ENCODE measurements around the gene FAM110C. TPM values are rescaled to one million over a fixed set of nuclear protein-coding genes. Genes with fewer than 3 reads are reported as not detected.

FAM110C gene, protein sequence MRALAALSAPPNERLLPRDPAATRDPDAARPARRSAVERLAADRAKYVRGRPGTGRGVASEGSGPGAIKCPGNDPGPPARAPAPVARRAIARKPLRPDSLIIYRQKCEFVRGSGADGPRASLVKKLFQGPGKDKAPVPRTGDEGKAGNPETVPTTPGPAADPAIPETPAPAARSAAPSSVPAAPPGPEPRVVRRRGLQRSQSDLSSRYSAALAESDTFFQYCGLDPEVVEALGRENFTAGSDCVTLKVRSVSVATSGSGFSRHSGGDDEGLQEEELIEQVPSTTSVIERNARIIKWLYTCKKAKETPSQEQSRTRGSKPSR
- total RNA-seq (2022) (17.9 and 20.6 TPM in 2 replicates), Bru-seq, nascent RNA (percentile 92 among the genes with signal in this experiment), BruChase-seq, experiment 1, labeled RNA remaining after a 6-hour chase (percentile 86 among the genes with signal in this experiment), BruChase-seq, experiment 2, labeled RNA remaining after a 2-hour chase (percentile 96 among the genes with signal in this experiment)
- long read RNA-seq, transcript FAM110C-201 (2 exons, 3,760 nt) = major isoform, 8 of 13 reads
- long read RNA-seq, partial matches to known transcripts = 0 of 13 reads
- long read RNA-seq, other reads (novel, unspliced or antisense) = 5 of 13 reads

DNA sequence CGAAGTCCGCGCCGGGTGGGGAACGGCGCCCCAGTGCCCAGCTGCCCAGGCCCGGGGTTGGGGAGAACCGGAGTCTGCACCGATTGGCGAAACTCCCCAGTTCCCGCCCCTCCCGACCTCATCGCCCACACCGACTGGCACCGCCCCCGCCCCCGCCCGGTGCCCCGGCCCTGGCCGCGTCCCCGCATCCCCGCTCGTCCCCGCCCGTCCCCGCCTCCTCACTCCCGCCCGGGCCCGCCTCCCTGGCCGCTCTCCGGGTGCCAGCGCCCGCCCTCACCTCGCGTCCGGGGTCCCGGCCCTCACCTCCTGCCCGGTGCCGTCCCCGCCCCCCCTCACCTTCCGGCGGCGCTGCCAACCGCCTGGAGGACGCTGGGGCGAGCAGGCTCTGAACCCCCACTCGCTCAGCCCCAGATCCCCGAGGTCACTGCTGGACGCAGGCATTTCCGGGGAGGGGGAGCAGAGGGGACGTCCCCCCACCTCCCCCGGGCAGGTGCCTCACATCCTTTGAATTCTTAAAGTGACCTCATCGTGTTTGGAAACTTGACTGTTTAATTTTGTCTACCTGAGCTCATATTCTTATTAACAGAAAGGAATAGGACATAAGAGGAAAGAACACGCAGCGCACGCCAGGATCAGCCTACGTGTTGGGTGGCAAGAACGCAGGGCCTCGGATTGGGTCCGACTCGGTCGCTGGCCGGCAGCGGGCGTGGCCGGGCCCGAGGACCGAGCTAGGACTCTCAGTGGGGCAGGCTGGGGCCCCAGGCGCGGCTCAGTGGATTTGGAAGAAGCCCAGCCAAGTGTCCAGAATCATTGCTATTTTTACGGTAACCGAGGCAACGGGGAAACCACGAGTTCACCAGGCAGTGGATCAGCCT lies at the start of gene FAM110C:
TSS of gene FAM110C (minus strand) at position 35 of the 875 bp plus-strand sequence. CDS start 120 bp downstream, outside the sequence.
- Mint-ChIP-seq H3K27ac (ENCODE audit: unreplicated experiment) (peak within 1 kb of the TSS; percentile 95), H3K36me3 (ENCODE audit: insufficient read depth, unreplicated experiment) (peaks cover 55% of the 10 kb centered on the region), H3K27me3 (ENCODE audit: unreplicated experiment) (no peaks in the 10 kb centered on the region), H3K4me3 (ENCODE audit: low read depth, unreplicated experiment) (peak within 1 kb of the TSS; percentile 76), H3K4me1 (ENCODE audit: low read depth, unreplicated experiment) (peaks cover 43% of the 10 kb centered on the region), H3K9me3 (ENCODE audit: low read depth, unreplicated experiment) (no peaks in the 10 kb centered on the region)
- CTCF ChIA-PET = interaction anchor here (1.0 to 1.3 kb wide), 3 partner anchors 13 to 96 kb away, joined by 3 to 4 read pairs (median 4); no protein-coding TSS in a partner anchor
- no TSS peak for BruUV-seq (replicated peaks)
- intact Hi-C loops (cut with micrococcal nuclease; ENCODE audit: unreplicated experiment) = loop anchor here (1.0 kb wide), 1 partner anchor 24 kb away; no protein-coding TSS in a partner anchor
- peak; percentile 95 for DNase-seq
- TF ChIP-seq, protein P1, sequence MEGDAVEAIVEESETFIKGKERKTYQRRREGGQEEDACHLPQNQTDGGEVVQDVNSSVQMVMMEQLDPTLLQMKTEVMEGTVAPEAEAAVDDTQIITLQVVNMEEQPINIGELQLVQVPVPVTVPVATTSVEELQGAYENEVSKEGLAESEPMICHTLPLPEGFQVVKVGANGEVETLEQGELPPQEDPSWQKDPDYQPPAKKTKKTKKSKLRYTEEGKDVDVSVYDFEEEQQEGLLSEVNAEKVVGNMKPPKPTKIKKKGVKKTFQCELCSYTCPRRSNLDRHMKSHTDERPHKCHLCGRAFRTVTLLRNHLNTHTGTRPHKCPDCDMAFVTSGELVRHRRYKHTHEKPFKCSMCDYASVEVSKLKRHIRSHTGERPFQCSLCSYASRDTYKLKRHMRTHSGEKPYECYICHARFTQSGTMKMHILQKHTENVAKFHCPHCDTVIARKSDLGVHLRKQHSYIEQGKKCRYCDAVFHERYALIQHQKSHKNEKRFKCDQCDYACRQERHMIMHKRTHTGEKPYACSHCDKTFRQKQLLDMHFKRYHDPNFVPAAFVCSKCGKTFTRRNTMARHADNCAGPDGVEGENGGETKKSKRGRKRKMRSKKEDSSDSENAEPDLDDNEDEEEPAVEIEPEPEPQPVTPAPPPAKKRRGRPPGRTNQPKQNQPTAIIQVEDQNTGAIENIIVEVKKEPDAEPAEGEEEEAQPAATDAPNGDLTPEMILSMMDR (IDR thresholded peaks at IDR 0.05; ENCODE audit: unreplicated experiment) = no peak

DNA sequence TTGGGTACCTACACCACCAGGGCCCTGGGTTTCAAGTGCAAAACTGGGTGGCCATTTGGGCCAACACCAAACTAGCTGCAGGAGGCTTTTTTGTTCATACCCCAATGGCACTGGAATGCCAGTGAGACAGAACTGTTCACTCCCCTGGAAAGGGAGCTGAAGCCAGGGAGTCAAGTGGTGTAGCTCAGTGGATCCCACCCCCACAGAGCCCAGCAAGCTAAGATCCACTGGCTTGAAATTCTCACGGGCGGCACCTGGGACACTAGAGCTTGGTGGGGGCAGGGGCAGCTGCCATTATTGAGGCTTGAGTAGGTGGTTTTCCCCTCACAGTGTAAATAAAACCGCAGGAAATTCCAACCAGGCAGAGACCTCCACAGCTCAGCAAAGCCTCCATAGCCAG lies 46.0 kb upstream of the FAM110C start:
- H3K27me3 Mint-ChIP-seq (ENCODE audit: unreplicated experiment) = no peaks in the 10 kb centered on the region
- no TSS peak for BruUV-seq (replicated peaks)
- peaks cover 7% of the 10 kb centered on the region for H3K9me3 Mint-ChIP-seq (ENCODE audit: low read depth, unreplicated experiment)
- H3K27ac Mint-ChIP-seq (ENCODE audit: unreplicated experiment) = no peak overlapping the region
- TF ChIP-seq, protein P1 (IDR thresholded peaks at IDR 0.05; ENCODE audit: unreplicated experiment) = no peak
- intact Hi-C loops (cut with micrococcal nuclease; ENCODE audit: unreplicated experiment) = no loop called here
- H3K4me1 Mint-ChIP-seq (ENCODE audit: low read depth, unreplicated experiment) = no peaks in the 10 kb centered on the region
- CTCF ChIA-PET = no interaction called here
- DNase-seq = no peak
- H3K4me3 Mint-ChIP-seq (ENCODE audit: low read depth, unreplicated experiment) = no peak overlapping the region
- no peaks in the 10 kb centered on the region for H3K36me3 Mint-ChIP-seq (ENCODE audit: insufficient read depth, unreplicated experiment)

GRCh38 chr2:90645-91312 lies 44.5 kb upstream of the FAM110C start:
- H3K9me3 Mint-ChIP-seq (ENCODE audit: low read depth, unreplicated experiment) = peaks cover 3% of the 10 kb centered on the region
- H3K27me3 Mint-ChIP-seq (ENCODE audit: unreplicated experiment) = no peaks in the 10 kb centered on the region
- H3K4me1 Mint-ChIP-seq (ENCODE audit: low read depth, unreplicated experiment) = no peaks in the 10 kb centered on the region
- DNase-seq = no peak
- CTCF ChIA-PET = no interaction called here
- no TSS peak for BruUV-seq (replicated peaks)
- H3K4me3 Mint-ChIP-seq (ENCODE audit: low read depth, unreplicated experiment) = no peak overlapping the region
- TF ChIP-seq, protein P1 (IDR thresholded peaks at IDR 0.05; ENCODE audit: unreplicated experiment) = no peak
- no peaks in the 10 kb centered on the region for H3K36me3 Mint-ChIP-seq (ENCODE audit: insufficient read depth, unreplicated experiment)
- no peak overlapping the region for H3K27ac Mint-ChIP-seq (ENCODE audit: unreplicated experiment)
- intact Hi-C loops (cut with micrococcal nuclease; ENCODE audit: unreplicated experiment) = no loop called here

GRCh38 chr2:85761-86160 lies 39.5 kb upstream of the FAM110C start:
- Mint-ChIP-seq H3K36me3 (ENCODE audit: insufficient read depth, unreplicated experiment) (no peaks in the 10 kb centered on the region), H3K27me3 (ENCODE audit: unreplicated experiment) (no peaks in the 10 kb centered on the region), H3K9me3 (ENCODE audit: low read depth, unreplicated experiment) (no peaks in the 10 kb centered on the region), H3K27ac (ENCODE audit: unreplicated experiment) (no peak overlapping the region), H3K4me1 (ENCODE audit: low read depth, unreplicated experiment) (no peaks in the 10 kb centered on the region), H3K4me3 (ENCODE audit: low read depth, unreplicated experiment) (no peak overlapping the region)
- intact Hi-C loops (cut with micrococcal nuclease; ENCODE audit: unreplicated experiment) = no loop called here
- TF ChIP-seq, protein P1 (IDR thresholded peaks at IDR 0.05; ENCODE audit: unreplicated experiment) = no peak
- BruUV-seq (replicated peaks) = no TSS peak
- CTCF ChIA-PET = no interaction called here
- no peak for DNase-seq
